Lower lobe of right lung (tissue), 2 donors: ENCODE results near the gene LANCL3. TPM values are rescaled to one million over a fixed set of nuclear protein-coding genes. Genes with fewer than 3 reads are reported as not detected.

ENCODE experiments used
- ATAC-seq, 2 donors: fragments of 200-7000 bp; cut with Tn5 transposase; one replicate each; pipeline ENCODE4 v1.9.1; 2020 to 2022; ENCODE audit warnings: mild to moderate bottlenecking in 2 of 2, moderate library complexity in 2 of 2
- DNase-seq: peaks from one replicate; pipeline ENCODE4 v3.0.0-alpha.2; 2020
- H3K27ac ChIP-seq: fragments of 200-600 bp; one replicate; pipeline ENCODE4 v1.8.0; 2022
- H3K27me3 ChIP-seq: fragments of 200-600 bp; one replicate; pipeline ENCODE4 v1.8.0; 2022; ENCODE audit warnings: low read depth
- H3K36me3 ChIP-seq: fragments of 200-600 bp; one replicate; pipeline ENCODE4 v1.8.0; 2022; ENCODE audit warnings: mild to moderate bottlenecking
- H3K4me1 ChIP-seq: fragments of 200-600 bp; one replicate; pipeline ENCODE4 v1.8.0; 2022
- H3K4me3 ChIP-seq: fragments of 200-600 bp; one replicate; pipeline ENCODE4 v1.8.0; 2022; ENCODE audit warnings: mild to moderate bottlenecking
- H3K9me3 ChIP-seq: fragments of 200-600 bp; one replicate; pipeline ENCODE4 v1.8.0; 2022
- CTCF ChIP-seq: fragments of 200-600 bp; IDR thresholded peaks from one replicate; pipeline ENCODE4 v1.8.0; 2022; ENCODE audit warnings: antibody characterized with exemption, mild to moderate bottlenecking
- intact Hi-C: fragments of 100-400 bp; cut with DNase I; formaldehyde crosslinking; loops from one replicate; pipeline ENCODE4 v1.11.0; 2022
- total RNA-seq: library from RNA; stranded (reverse); fragmentation: NEBNext Ultra II Directional; extraction: Animal tissue kit (Norgen Biotek cat#: 25700); gene quantifications from one replicate; pipeline ENCODE4 v1.2.1, GENCODE V29; 2021
- donor health status: DM: no; HTN: yes; CAD: no; lungs with severe emphysema.

Gene LANCL3
- total RNA-seq, 1 donor from 2014 or later = 1.7 TPM

- Histone ChIP-seq H3K27ac (no peak overlapping the region), H3K27me3 (no peaks in the 10 kb centered on the region), H3K4me3 (no peak overlapping the region), H3K36me3 (no peaks in the 10 kb centered on the region), H3K9me3 (no peaks in the 10 kb centered on the region), H3K4me1 (no peaks in the 10 kb centered on the region)
- no peak for DNase-seq
- intact Hi-C loops = no loop called here
- no peak for ATAC-seq
- no peak for TF ChIP-seq CTCF
Measured at GRCh38 chrX:37652589-37653231, 81.2 kb downstream of the LANCL3 start.

GRCh38 chrX:37653397-37654085 is 82.1 kb downstream of the LANCL3 start:
- no peak for DNase-seq
- Histone ChIP-seq H3K9me3 (no peaks in the 10 kb centered on the region), H3K27me3 (no peaks in the 10 kb centered on the region), H3K4me1 (no peaks in the 10 kb centered on the region), H3K36me3 (no peaks in the 10 kb centered on the region), H3K27ac (no peak overlapping the region), H3K4me3 (no peak overlapping the region)
- ATAC-seq = no peak
- intact Hi-C loops = no loop called here
- TF ChIP-seq CTCF = no peak

- ATAC-seq (no peak), DNase-seq (no peak)
- H3K4me1 ChIP-seq = no peaks in the 10 kb centered on the region
- no peaks in the 10 kb centered on the region for H3K36me3 ChIP-seq
- no peak overlapping the region for H3K27ac ChIP-seq
- no peak overlapping the region for H3K4me3 ChIP-seq
- intact Hi-C loops = no loop called here
- H3K27me3 ChIP-seq = no peaks in the 10 kb centered on the region
- H3K9me3 ChIP-seq = no peaks in the 10 kb centered on the region
- TF ChIP-seq CTCF = no peak
Measured at GRCh38 chrX:37658343-37659030, 87.0 kb downstream of the LANCL3 start.

GRCh38 chrX:37659047-37659446 is 87.6 kb downstream of the LANCL3 start:
- intact Hi-C loops = no loop called here
- Histone ChIP-seq H3K36me3 (no peaks in the 10 kb centered on the region), H3K27ac (no peak overlapping the region), H3K9me3 (no peaks in the 10 kb centered on the region), H3K4me1 (no peaks in the 10 kb centered on the region), H3K27me3 (no peaks in the 10 kb centered on the region), H3K4me3 (no peak overlapping the region)
- ATAC-seq (no peak), DNase-seq (no peak)
- TF ChIP-seq CTCF = no peak

- Histone ChIP-seq H3K27ac (no peak overlapping the region), H3K27me3 (no peaks in the 10 kb centered on the region), H3K9me3 (no peaks in the 10 kb centered on the region), H3K4me3 (no peak overlapping the region), H3K36me3 (no peaks in the 10 kb centered on the region), H3K4me1 (no peaks in the 10 kb centered on the region)
- DNase-seq (no peak), ATAC-seq (no peak)
- no peak for TF ChIP-seq CTCF
- intact Hi-C loops = no loop called here
Measured at GRCh38 chrX:37662181-37662580, 90.7 kb downstream of the LANCL3 start.
